ENCODE results near the gene ADAMTS17. TPM values are rescaled to one million over a fixed set of nuclear protein-coding genes. Genes with fewer than 3 reads are reported as not detected.

ADAMTS17 gene
- total RNA-seq, 1 experiment from 2014 or later = 7.7 TPM

- Mint-ChIP-seq H3K9me3 (ENCODE audit: unreplicated experiment) (peaks cover 7% of the 10 kb centered on the region), H3K4me3 (ENCODE audit: unreplicated experiment) (no peak overlapping the region), H3K27me3 (ENCODE audit: insufficient read depth, unreplicated experiment) (no peaks in the 10 kb centered on the region), H3K4me1 (ENCODE audit: insufficient read depth, unreplicated experiment) (no peaks in the 10 kb centered on the region), H3K36me3 (ENCODE audit: insufficient read depth, unreplicated experiment) (peaks cover 5% of the 10 kb centered on the region), H3K27ac (ENCODE audit: low read depth, unreplicated experiment) (no peak overlapping the region)
- no peak for DNase-seq (ENCODE audit: unreplicated experiment)
- ChIA-PET CTCF (no interaction called here), POLR2A (no interaction called here)
- BruUV-seq (replicated peaks) = no TSS peak
- TF ChIP-seq CTCF (IDR thresholded peaks at IDR 0.05; ENCODE audit: unreplicated experiment) = no peak
- intact Hi-C loops (cut with micrococcal nuclease) = no loop called here
Observed at GRCh38 chr15:100301910-100302431, 39.8 kb downstream of the ADAMTS17 start.

- no TSS peak for BruUV-seq (replicated peaks)
- DNase-seq (ENCODE audit: unreplicated experiment) = no peak
- ChIA-PET CTCF (interaction anchor here (0.7 kb wide), 1 partner anchor 24 kb away, joined by 3 read pairs; no protein-coding TSS in a partner anchor), POLR2A (no interaction called here)
- Mint-ChIP-seq H3K9me3 (ENCODE audit: unreplicated experiment) (peaks cover 7% of the 10 kb centered on the region), H3K36me3 (ENCODE audit: insufficient read depth, unreplicated experiment) (peaks cover 5% of the 10 kb centered on the region), H3K4me1 (ENCODE audit: insufficient read depth, unreplicated experiment) (no peaks in the 10 kb centered on the region), H3K4me3 (ENCODE audit: unreplicated experiment) (no peak overlapping the region), H3K27ac (ENCODE audit: low read depth, unreplicated experiment) (no peak overlapping the region), H3K27me3 (ENCODE audit: insufficient read depth, unreplicated experiment) (no peaks in the 10 kb centered on the region)
- intact Hi-C loops (cut with micrococcal nuclease) = no loop called here
- no peak for TF ChIP-seq CTCF (IDR thresholded peaks at IDR 0.05; ENCODE audit: unreplicated experiment)
Observed at GRCh38 chr15:100298257-100298656, 43.5 kb downstream of the ADAMTS17 start.

GRCh38 chr15:100297812-100298211 lies 44.0 kb downstream of the ADAMTS17 start:
- intact Hi-C loops (cut with micrococcal nuclease) = no loop called here
- no peaks in the 10 kb centered on the region for H3K27me3 Mint-ChIP-seq (ENCODE audit: insufficient read depth, unreplicated experiment)
- peaks cover 7% of the 10 kb centered on the region for H3K9me3 Mint-ChIP-seq (ENCODE audit: unreplicated experiment)
- ChIA-PET CTCF (interaction anchor here (0.6 to 0.7 kb wide), 2 partner anchors 12 to 24 kb away, joined by 3 to 5 read pairs; no protein-coding TSS in a partner anchor), POLR2A (no interaction called here)
- H3K27ac Mint-ChIP-seq (ENCODE audit: low read depth, unreplicated experiment) = no peak overlapping the region
- no peaks in the 10 kb centered on the region for H3K4me1 Mint-ChIP-seq (ENCODE audit: insufficient read depth, unreplicated experiment)
- TF ChIP-seq CTCF (IDR thresholded peaks at IDR 0.05; ENCODE audit: unreplicated experiment) = no peak
- BruUV-seq (replicated peaks) = no TSS peak
- no peak overlapping the region for H3K4me3 Mint-ChIP-seq (ENCODE audit: unreplicated experiment)
- DNase-seq (ENCODE audit: unreplicated experiment) = no peak
- peaks cover 5% of the 10 kb centered on the region for H3K36me3 Mint-ChIP-seq (ENCODE audit: insufficient read depth, unreplicated experiment)

- CTCF ChIA-PET = no interaction called here
Observed at GRCh38 chr15:100295939-100296565, 45.7 kb downstream of the ADAMTS17 start.

More at GRCh38 chr15:100295939-100296565, 45.7 kb downstream of the ADAMTS17 start:
- Mint-ChIP-seq H3K36me3 (ENCODE audit: insufficient read depth, unreplicated experiment) (peaks cover 5% of the 10 kb centered on the region), H3K27ac (ENCODE audit: low read depth, unreplicated experiment) (no peak overlapping the region), H3K4me1 (ENCODE audit: insufficient read depth, unreplicated experiment) (peaks cover 5% of the 10 kb centered on the region), H3K9me3 (ENCODE audit: unreplicated experiment) (no peaks in the 10 kb centered on the region), H3K4me3 (ENCODE audit: unreplicated experiment) (no peak overlapping the region), H3K27me3 (ENCODE audit: insufficient read depth, unreplicated experiment) (no peaks in the 10 kb centered on the region)
- POLR2A ChIA-PET = no interaction called here
- no peak for TF ChIP-seq CTCF (IDR thresholded peaks at IDR 0.05; ENCODE audit: unreplicated experiment)
- DNase-seq (ENCODE audit: unreplicated experiment) = no peak
- intact Hi-C loops (cut with micrococcal nuclease) = no loop called here
- BruUV-seq (replicated peaks) = no TSS peak

All from MCF 10A (cell line).